T-helper 2 cell treated with Interferon-gamma antibody and Interleukin-4, amounts not matched to agents 100 ng/mL and 5 ng/mL, for 36 hours (primary cell): Measurements from ENCODE around the gene HERC2. TPM values are rescaled to one million over a fixed set of nuclear protein-coding genes. Genes with fewer than 3 reads are reported as not detected.

Experiments
- intact Hi-C: fragments of 100-400 bp; cut with micrococcal nuclease; formaldehyde crosslinking; loops from one replicate; pipeline ENCODE4 v1.15.1; 2023
- total RNA-seq: library from RNA; stranded (reverse); gene quantifications from 2 replicates; pipeline ENCODE4 v1.2.3, GENCODE V29; 2022

HERC2 gene
- total RNA-seq, 1 donor from 2014 or later = 45.9 TPM

GRCh38 chr15:28113394-28114113, 208.4 kb downstream of the HERC2 start:
- intact Hi-C loops = no loop called here

GRCh38 chr15:28112962-28113361, 209.0 kb downstream of the HERC2 start:
- intact Hi-C loops = no loop called here

- intact Hi-C loops = no loop called here
These were observed 209.7 kb downstream of the HERC2 start for GRCh38 chr15:28112101-28112760.

- intact Hi-C loops = no loop called here
These were observed 210.4 kb downstream of the HERC2 start for GRCh38 chr15:28111543-28111942.

- intact Hi-C loops = no loop called here
These were observed 211.5 kb downstream of the HERC2 start for GRCh38 chr15:28110481-28110881.

GRCh38 chr15:28109626-28110455, 212.1 kb downstream of the HERC2 start:
- intact Hi-C loops = no loop called here

- intact Hi-C loops = no loop called here
These were observed 214.1 kb downstream of the HERC2 start for GRCh38 chr15:28107904-28108275.

- intact Hi-C loops = no loop called here
These were observed 214.7 kb downstream of the HERC2 start for GRCh38 chr15:28107111-28107903.

- intact Hi-C loops = no loop called here
These were observed 215.5 kb downstream of the HERC2 start for GRCh38 chr15:28106294-28107110.

GRCh38 chr15:28105793-28106192, 216.2 kb downstream of the HERC2 start:
- intact Hi-C loops = no loop called here

GRCh38 chr15:28105224-28105791, 216.7 kb downstream of the HERC2 start:
- intact Hi-C loops = no loop called here

GRCh38 chr15:28104326-28104725, 217.7 kb downstream of the HERC2 start:
- intact Hi-C loops = no loop called here

- intact Hi-C loops = no loop called here
These were observed 218.1 kb downstream of the HERC2 start for GRCh38 chr15:28103831-28104230.

GRCh38 chr15:28101983-28102441, 220.0 kb downstream of the HERC2 start:
- intact Hi-C loops = no loop called here

GRCh38 chr15:28101201-28101600, 220.8 kb downstream of the HERC2 start:
- intact Hi-C loops = no loop called here

- intact Hi-C loops = no loop called here
These were observed 221.3 kb downstream of the HERC2 start for GRCh38 chr15:28100516-28101195.

- intact Hi-C loops = no loop called here
These were observed 222.3 kb downstream of the HERC2 start for GRCh38 chr15:28099555-28100140.

GRCh38 chr15:28098766-28099554, 223.0 kb downstream of the HERC2 start, which contains the start of gene OCA2:
Gene OCA2, minus strand, starts transcription at chr15:28099315. Its CDS starts 17,441 bp downstream, at chr15:28081874.
- intact Hi-C loops = no loop called here
